HepG2 (cell line): ENCODE data around the gene CTSW. TPM values are rescaled to one million over a fixed set of nuclear protein-coding genes. Genes with fewer than 3 reads are reported as not detected.

Source experiments
- ATF6 ChIP-seq: sonication (generic); formaldehyde crosslinking; conservative IDR thresholded peaks from 2 replicates; pipeline ENCODE4 v1.4.0; 2020; ENCODE audit warnings: missing genetic modification reagents
- DDIT3 ChIP-seq: sonication (generic); formaldehyde crosslinking; IDR thresholded peaks from 2 replicates; pipeline ENCODE4 v1.4.0; 2020; ENCODE audit warnings: mild to moderate bottlenecking, missing genetic modification reagents
- EHMT2 ChIP-seq: fragments of 200-600 bp; sonication (generic); IDR thresholded peaks from 2 replicates; pipeline ENCODE4 v1.7.0; 2017; ENCODE audit warnings: antibody characterized with exemption, low read depth, low read length, borderline replicate concordance
- FOXO4 ChIP-seq: sonication (generic); formaldehyde crosslinking; conservative IDR thresholded peaks from 2 replicates; pipeline ENCODE4 v1.8.1; 2023; ENCODE audit warnings: missing genetic modification reagents
- MAF1 ChIP-seq: sonication (generic); formaldehyde crosslinking; IDR thresholded peaks from 2 replicates; pipeline ENCODE4 v1.5.0; 2020; ENCODE audit warnings: missing genetic modification reagents, borderline replicate concordance
- NR1H2 ChIP-seq: sonication (generic); formaldehyde crosslinking; IDR thresholded peaks from 2 replicates; pipeline ENCODE4 v1.8.1; 2022; ENCODE audit warnings: low read depth, missing genetic modification reagents, borderline replicate concordance
- PLRG1 ChIP-seq: fragments of 450-650 bp; conservative IDR thresholded peaks from 2 replicates; pipeline ENCODE4 v1.6.1; 2016
- POGK ChIP-seq: sonication (generic); formaldehyde crosslinking; conservative IDR thresholded peaks from 2 replicates; pipeline ENCODE4 v1.8.0; 2022; ENCODE audit warnings: mild to moderate bottlenecking, moderate library complexity, missing genetic modification reagents
- SOX5 ChIP-seq: IDR thresholded peaks from 2 replicates; pipeline ENCODE4 v1.6.1; 2016; ENCODE audit warnings: borderline replicate concordance
- TERF1 ChIP-seq: sonication (generic); formaldehyde crosslinking; IDR thresholded peaks from 2 replicates; pipeline ENCODE4 v1.8.0; 2022; ENCODE audit warnings: mild to moderate bottlenecking, missing genetic modification reagents, moderate library complexity
- ZNF10 ChIP-seq: sonication (generic); formaldehyde crosslinking; IDR thresholded peaks from 2 replicates; pipeline ENCODE4 v1.4.0; 2020; ENCODE audit warnings: mild to moderate bottlenecking, low read depth, missing genetic modification reagents, borderline replicate concordance
- ZNF232 ChIP-seq: sonication (generic); formaldehyde crosslinking; IDR thresholded peaks from 2 replicates; pipeline ENCODE4 v1.4.0; 2020; ENCODE audit warnings: missing genetic modification reagents, borderline replicate concordance
- ZNF335 ChIP-seq: sonication (generic); formaldehyde crosslinking; IDR thresholded peaks from 2 replicates; pipeline ENCODE4 v1.4.0; 2020; ENCODE audit warnings: missing genetic modification reagents
- ZNF605 ChIP-seq: sonication (generic); formaldehyde crosslinking; IDR thresholded peaks from 2 replicates; pipeline ENCODE4 v1.8.0; 2022; ENCODE audit warnings: mild to moderate bottlenecking, missing genetic modification reagents
- ZNF781 ChIP-seq: sonication (generic); formaldehyde crosslinking; IDR thresholded peaks from 2 replicates; pipeline ENCODE4 v1.5.1; 2020; ENCODE audit warnings: borderline replicate concordance, mild to moderate bottlenecking, missing genetic modification reagents; ENCODE audit errors: not compliant biosample characterization
- polyA plus RNA-seq, 8 experiments: library from polyadenylated mRNA; depleted of rRNA in 3 of 8; stranded (reverse) in 7 of 8; unstranded in 1 of 8; fragments of >200 nt; fragmentation: Illumina TruSeq in 4 of 8; extraction: Trizol in 4 of 8; gene quantifications; 2 replicates each; pipeline versions ENCODE4 v1.2.1 to v1.2.3, GENCODE V29; 2011 to 2016; ENCODE audit warnings: low read depth in 4 of 8, missing spikeins in 1 of 8, mixed read lengths in 1 of 8; ENCODE audit not compliant: insufficient read depth in 1 of 8
- total RNA-seq, 5 experiments: library from RNA; depleted of rRNA; stranded (reverse); fragments of >200 nt; fragmentation: Illumina TruSeq; extraction: Trizol; gene quantifications; 2 replicates each; pipeline ENCODE4 v1.2.3, GENCODE V29; 2016; ENCODE audit warnings: low read depth in 1 of 5
- TF ChIP-seq, protein P1 (sequence below), 2 experiments: fragments of 450-650 bp in 1 of 2; sonication (generic) in 1 of 2; formaldehyde crosslinking; IDR thresholded peaks; 2 replicates each; pipeline versions ENCODE4 v1.5.0 to v1.8.0; 2020 to 2022; ENCODE audit warnings: mild to moderate bottlenecking in 1 of 2, missing genetic modification reagents in 1 of 2
- TF ChIP-seq, protein P2 (sequence below): sonication (generic); formaldehyde crosslinking; IDR thresholded peaks from 2 replicates; pipeline ENCODE4 v1.8.0; 2022; ENCODE audit warnings: mild to moderate bottlenecking, missing genetic modification reagents, borderline replicate concordance

The CTSW gene
- total and polyA plus RNA-seq, 2 of the 13 experiments (the other 11 are each of a cell fraction or from before 2014, with no cell fraction given) = 0.09 TPM; not detected in 1

DNA sequence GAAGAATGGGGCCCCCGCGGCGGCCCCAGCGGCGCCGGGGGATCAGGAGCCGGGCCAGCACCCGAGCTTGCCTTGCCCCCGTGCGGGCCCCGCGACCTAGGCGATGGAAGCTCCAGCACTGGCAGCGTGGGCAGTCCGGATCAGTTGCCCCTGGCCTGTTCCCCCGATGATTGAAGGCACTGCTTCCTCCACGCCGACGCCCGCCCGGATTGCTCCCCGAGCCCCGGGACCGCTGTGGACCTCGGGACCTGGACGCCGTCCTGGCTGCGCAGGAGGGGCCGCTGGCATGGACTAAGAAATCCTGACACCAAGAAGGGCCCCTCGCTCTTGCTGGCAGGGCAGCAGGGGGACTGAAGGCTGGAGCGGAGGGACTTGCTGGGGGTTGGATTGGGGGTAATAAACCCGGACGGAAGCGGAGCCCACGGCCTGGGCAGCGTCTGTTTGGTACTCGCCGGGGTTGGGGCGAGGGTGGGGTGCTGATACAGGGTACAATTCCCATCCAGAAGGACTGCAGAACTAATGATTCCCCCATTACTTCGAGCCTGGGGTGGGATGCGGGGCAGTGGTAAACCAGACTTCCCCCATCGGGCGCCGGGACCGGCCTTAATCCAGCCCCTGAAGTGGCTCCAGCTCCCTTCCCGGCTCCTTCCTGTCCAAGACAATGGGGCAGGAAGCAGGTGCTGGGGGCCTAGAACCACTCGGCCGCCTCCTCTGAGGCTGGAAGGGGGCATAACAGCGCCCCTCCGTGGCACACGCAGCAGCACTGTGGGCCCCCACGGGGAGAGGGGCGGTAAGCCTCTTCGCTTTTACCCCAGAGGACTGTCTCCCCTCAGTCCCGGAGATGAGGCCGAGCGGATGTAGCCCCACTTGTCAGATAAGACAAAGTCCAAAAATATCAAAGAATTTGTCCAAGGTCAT, 11.8 kb downstream of the CTSW start (continued):
- TF ChIP-seq ZNF10 (no peak), ATF6 (CRISPR knock-in tag) (no peak), MAF1 (CRISPR knock-in tag) (no peak), ZNF232 (CRISPR knock-in tag) (0 out of 2 replicates have a peak, but pooled peaks have one; percentile 37), PLRG1 (no peak), DDIT3 (CRISPR knock-in tag) (no peak), NR1H2 (CRISPR knock-in tag) (no peak), ZNF781 (CRISPR knock-in tag) (peak; percentile 42), TERF1 (CRISPR knock-in tag) (no peak), FOXO4 (no peak), EHMT2 (no peak), SOX5 (CRISPR knock-in tag) (peak; percentile 38; the same call in 1 of the 2 replicates), POGK (CRISPR knock-in tag) (no peak), ZNF335 (CRISPR knock-in tag) (0 out of 2 replicates have a peak, but pooled peaks have one; percentile 23), ZNF605 (CRISPR knock-in tag) (0 out of 2 replicates have a peak, but pooled peaks have one; percentile 14)
- TF ChIP-seq, protein P1, sequence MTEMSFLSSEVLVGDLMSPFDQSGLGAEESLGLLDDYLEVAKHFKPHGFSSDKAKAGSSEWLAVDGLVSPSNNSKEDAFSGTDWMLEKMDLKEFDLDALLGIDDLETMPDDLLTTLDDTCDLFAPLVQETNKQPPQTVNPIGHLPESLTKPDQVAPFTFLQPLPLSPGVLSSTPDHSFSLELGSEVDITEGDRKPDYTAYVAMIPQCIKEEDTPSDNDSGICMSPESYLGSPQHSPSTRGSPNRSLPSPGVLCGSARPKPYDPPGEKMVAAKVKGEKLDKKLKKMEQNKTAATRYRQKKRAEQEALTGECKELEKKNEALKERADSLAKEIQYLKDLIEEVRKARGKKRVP (CRISPR knock-in tag; IDR thresholded peaks at IDR 0.05) = no peak
- TF ChIP-seq, protein P2, sequence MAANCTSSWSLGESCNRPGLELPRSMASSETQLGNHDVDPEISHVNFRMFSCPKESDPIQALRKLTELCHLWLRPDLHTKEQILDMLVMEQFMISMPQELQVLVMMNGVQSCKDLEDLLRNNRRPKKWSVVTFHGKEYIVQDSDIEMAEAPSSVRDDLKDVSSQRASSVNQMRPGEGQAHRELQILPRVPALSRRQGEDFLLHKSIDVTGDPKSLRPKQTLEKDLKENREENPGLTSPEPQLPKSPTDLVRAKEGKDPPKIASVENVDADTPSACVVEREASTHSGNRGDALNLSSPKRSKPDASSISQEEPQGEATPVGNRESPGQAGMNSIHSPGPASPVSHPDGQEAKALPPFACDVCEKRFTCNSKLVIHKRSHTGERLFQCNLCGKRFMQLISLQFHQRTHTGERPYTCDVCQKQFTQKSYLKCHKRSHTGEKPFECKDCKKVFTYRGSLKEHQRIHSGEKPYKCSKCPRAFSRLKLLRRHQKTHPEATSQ (CRISPR knock-in tag) = no peak
